Measurements from ENCODE around the gene CRELD1. TPM values are rescaled to one million over a fixed set of nuclear protein-coding genes. Genes with fewer than 3 reads are reported as not detected.
A peak's percentile ranks its signal among the peaks of the same experiment; 100 is the strongest.

The CRELD1 gene
- total and polyA plus RNA-seq, 2 of the 13 experiments (the other 11 are each of a cell fraction or from before 2014, with no cell fraction given) = 27.1 to 61.9 TPM

- TF ChIP-seq HNF1A (IDR thresholded peaks at IDR 0.05; ENCODE audit: low read depth) (no peak), HNF1A (CRISPR knock-in tag; IDR thresholded peaks at IDR 0.05; ENCODE audit: borderline replicate concordance) (no peak; the same call in 1 of the 2 replicates), RORA (CRISPR knock-in tag; IDR thresholded peaks at IDR 0.05) (0 out of 2 replicates have a peak, but pooled peaks have one; percentile 79), ZFP41 (CRISPR knock-in tag; IDR thresholded peaks at IDR 0.05; ENCODE audit: borderline replicate concordance) (peak; percentile 38; the same call in 1 of the 2 replicates), ZC3H13 (CRISPR knock-in tag; IDR thresholded peaks at IDR 0.05) (peak; percentile 27; the same call in 1 of the 2 replicates), EEA1 (CRISPR knock-in tag; IDR thresholded peaks at IDR 0.05; ENCODE audit: borderline replicate concordance) (peak; percentile 59; the same call in 1 of the 2 replicates), ZNF296 (CRISPR knock-in tag; conservative IDR thresholded peaks at IDR 0.05) (no peak), XRCC5 (optimal IDR thresholded peaks at IDR 0.05; ENCODE audit: low read length) (peak; percentile 56), GPN1 (CRISPR knock-in tag; IDR thresholded peaks at IDR 0.05; ENCODE audit: borderline replicate concordance) (no peak), BORCS8-MEF2B (CRISPR knock-in tag; IDR thresholded peaks at IDR 0.05) (no peak), SRSF9 (IDR thresholded peaks at IDR 0.05; ENCODE audit: borderline replicate concordance, insufficient read depth, low read depth, low read length, poor library complexity, severe bottlenecking) (no peak), RFXAP (CRISPR knock-in tag; IDR thresholded peaks at IDR 0.05; ENCODE audit: borderline replicate concordance) (peak; percentile 91), ARID2 (CRISPR knock-in tag; IDR thresholded peaks at IDR 0.05; ENCODE audit: borderline replicate concordance) (no peak), ZNF687 (CRISPR knock-in tag; IDR thresholded peaks at IDR 0.05) (peak; percentile 88), CREB1 (IDR thresholded peaks at IDR 0.05) (no peak), CREB1 (CRISPR knock-in tag; IDR thresholded peaks at IDR 0.05) (no peak), ZNF337 (CRISPR knock-in tag; IDR thresholded peaks at IDR 0.05; ENCODE audit: borderline replicate concordance, low read depth) (no peak), ZNF101 (CRISPR knock-in tag; IDR thresholded peaks at IDR 0.05; ENCODE audit: borderline replicate concordance, low read depth) (no peak), ZNF616 (CRISPR knock-in tag; IDR thresholded peaks at IDR 0.05; ENCODE audit: low read depth) (peak; percentile 76), SMAD3 (CRISPR knock-in tag; IDR thresholded peaks at IDR 0.05) (no peak), ZSCAN31 (CRISPR knock-in tag; IDR thresholded peaks at IDR 0.05; ENCODE audit: low read depth) (peak; percentile 54; the same call in 1 of the 2 replicates)
These were observed 12.7 kb downstream of the CRELD1 start (continued) for GRCh38 chr3:9946112-9947024.
